GM12892 (cell line): Measurements from ENCODE around the gene CACNB3.

Experiments
- POLR2A ChIP-seq: IDR thresholded peaks from 2 replicates; pipeline ENCODE4 v1.6.1; 2011; ENCODE audit warnings: low read depth, low read length, control low read depth
- POLR2AphosphoS5 ChIP-seq: IDR thresholded peaks from 2 replicates; pipeline ENCODE4 v1.6.1; 2011; ENCODE audit warnings: low read depth, low read length, control low read depth
- TAF1 ChIP-seq: IDR thresholded peaks from 2 replicates; pipeline ENCODE4 v1.6.1; 2011; ENCODE audit warnings: low read depth, mild to moderate bottlenecking, control low read depth, low read length, borderline replicate concordance

DNA sequence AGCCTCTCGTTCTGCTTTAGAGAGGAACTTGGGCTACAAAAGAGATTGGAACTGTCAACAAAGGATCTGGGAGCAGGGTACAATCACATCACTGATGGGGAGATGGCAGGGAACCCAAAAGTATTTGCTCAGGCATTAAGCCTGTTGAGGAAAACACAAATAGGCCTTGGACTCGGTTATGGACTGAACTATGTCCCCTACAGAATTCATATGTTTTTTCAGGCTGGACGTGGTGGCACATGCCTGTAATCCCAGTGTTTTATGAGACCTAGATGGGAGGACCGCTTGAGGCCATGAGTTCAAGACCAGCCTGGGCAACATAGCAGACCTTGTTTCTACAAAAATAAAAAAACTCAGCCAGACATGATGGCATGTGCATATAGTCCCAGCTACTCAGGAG, 19.8 kb downstream of the CACNB3 start:
- TF ChIP-seq POLR2A (no peak), POLR2AphosphoS5 (no peak), TAF1 (no peak)
